NCI-H1694 (cell line): Measurements from ENCODE around the gene ZNF296.

Experiments
- DNase-seq: peaks from one replicate; lab custom pipeline; 2025; lab: John Stamatoyannopoulos, UW

Gene ZNF296

DNA sequence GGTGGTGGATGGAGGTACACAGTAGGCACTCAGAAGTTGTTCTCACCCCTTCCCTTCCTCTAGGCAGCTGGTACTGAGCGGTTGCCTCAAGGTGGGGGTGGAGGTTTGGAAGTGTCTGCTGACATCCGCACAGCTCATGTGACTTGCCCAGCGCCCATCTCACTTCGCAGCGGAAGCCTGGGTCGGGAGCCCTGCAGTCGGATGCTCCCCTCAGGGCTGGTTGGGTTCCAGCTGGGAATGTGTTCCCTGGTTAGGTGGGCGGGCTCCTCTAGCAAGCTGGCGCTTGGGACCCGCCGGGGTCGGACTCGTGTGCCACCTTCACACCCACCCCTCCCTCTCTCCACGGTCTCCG, 26.9 kb upstream of the ZNF296 start:
- peak; percentile 27 for DNase-seq

DNA sequence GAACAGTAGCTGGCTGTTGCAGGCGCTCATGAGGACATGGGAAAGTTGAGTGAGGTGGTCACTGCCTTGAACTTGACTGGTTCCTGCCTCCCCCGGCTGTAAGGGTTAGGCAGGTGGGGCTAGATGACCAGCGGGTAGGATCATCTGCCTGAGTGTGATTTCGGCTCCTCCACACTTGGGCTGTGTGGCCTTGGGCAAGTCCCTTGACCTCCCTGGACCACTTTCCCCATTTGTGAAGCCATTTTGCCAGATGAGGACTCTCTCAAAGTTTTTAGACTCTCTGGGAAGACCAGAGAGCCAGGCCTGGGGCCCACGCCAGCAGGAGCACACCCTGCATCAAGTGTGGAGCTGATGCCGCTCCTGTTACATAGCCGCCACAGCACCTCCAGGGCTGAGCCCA, 26.2 kb upstream of the ZNF296 start:
- DNase-seq, result no peak

DNA sequence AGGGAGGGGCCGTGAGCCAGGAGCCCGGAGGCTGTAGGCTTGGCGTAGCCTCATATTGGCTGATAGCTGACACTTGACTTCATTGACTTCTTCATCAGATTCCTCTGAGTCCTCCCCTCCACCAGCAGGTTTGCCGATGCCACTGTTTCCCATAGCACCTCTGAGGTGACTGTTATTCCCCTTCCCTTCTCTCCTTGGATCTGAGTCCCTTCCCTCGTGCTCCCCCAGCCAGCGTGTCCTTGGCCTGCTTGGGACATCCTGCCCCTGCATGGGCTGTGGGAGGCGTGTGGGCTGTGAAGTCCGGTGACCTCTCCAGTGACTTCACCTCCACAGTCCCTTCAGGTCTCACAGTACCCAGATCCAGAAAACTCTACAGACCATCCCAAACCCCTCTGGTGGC, 25.5 kb upstream of the ZNF296 start:
- DNase-seq, result no peak

DNA sequence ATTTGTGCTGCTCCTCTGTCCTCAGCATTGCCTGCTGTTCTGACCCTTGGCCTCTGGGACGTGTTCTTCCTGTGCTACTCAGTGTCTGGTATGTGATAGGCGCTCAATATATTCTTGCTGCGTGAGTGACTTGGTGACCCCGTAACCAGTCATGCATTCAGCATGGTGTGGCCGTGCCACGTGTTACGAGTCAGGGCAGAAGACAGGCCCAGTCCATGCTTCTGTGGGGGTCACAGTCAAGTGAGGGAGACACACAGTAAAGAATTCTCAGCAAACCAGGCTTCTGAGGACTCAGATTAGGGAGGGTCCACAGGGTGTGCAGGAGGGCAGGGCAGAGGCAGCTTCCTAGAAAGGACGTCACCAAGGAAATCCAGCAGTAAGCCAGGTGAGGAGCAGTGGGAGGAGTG, 24.6 kb upstream of the ZNF296 start:
- no peak for DNase-seq

DNA sequence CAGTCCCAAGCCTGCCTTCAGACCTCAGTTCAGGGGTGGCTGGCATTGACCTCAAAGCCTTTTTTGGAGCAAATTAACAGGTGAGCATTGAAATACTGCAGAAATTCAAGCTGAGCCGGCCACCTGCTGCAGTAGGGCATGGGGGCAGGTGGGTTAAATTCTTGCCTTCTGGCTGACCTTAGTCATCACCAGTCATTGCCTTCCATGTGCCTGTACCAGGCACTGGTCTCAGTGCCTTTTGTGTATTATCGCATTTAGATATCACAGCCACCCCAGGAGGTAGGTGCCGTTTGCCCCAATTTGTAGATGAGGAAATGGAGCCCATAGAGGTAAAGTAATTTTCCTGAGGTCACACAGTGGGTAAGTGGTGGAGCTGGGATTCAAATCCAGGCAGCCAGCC, 23.9 kb upstream of the ZNF296 start:
- no peak for DNase-seq

DNA sequence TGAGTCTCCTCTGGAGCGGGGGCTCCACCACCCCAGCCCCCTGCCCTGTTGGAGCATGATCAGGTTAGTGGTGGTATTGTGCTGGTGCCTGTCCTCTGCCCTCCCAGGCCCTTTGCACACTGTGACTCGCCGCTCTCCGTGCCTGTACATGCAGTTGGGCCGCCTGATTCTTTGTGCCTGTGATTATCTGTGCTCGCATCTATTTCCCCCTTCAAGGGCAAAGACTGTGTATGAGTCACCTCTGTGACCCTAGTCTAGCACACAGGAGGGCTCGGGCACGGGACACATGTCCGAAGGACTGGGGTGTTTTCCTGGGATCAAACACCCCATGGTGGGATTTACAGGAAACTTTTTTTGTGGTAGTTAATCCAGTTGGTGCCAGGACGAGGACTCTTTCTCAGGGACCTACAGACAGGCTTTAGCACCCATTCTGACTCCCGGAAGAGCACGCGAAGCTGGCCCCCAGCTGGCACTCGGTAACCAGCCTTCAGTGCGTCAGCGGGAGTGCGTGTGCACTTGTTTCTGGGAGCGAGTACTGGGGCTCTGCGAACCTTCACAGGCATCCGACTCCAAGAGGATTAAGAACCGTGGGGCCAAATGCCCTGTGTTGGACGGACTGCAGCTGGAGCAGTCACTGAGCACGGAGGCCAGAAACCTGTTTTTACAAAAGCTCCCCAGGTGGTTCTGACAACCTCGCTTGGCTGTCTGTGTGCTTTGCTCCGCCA, 23.4 kb upstream of the ZNF296 start:
- no peak for DNase-seq

DNA sequence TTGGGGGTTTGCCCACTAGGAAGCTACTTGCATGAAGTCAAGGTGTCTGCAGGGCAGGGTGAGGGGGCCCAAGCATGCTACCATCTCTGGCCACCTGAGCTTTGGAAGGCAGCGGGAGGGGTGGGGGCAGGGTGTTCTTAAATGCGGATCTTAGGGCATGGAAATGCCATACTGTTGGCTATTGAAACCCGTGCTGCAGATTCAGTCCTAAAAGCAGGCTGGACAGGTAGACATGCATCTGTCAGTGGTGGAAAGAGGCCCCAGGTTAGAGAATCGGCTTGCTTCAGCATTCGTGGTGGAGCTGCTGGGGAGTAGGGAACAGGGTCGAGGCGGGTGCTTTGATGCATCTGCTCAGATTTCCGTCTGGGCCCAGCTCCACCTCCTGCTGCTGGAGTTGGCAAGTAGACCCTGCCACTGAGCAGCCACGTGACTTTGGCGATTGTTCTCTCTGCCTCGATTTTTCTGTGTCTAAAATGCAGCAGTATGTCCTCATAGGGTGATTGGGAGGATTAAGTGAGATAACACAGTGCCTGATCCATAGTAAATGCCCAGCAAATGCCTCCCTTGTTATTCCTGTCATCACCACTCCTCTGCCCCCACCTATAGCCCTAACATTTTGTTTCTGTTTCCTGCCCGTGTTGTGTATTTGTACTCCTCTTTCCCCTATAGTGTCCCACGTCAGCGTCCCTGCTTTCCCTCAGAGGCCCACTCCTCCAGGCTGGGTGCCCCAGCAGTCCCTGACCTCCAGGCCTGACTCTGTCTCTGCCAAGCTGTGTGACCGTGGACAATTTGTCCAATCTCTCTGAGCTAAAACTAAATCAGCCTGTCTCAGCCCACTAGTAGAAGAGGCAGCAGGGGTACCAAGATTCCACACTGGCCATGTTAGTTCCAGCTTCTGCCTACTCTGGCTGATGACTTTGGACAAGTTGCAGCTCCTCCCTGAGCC, 22.5 kb upstream of the ZNF296 start:
- DNase-seq, result peak; percentile 39

DNA sequence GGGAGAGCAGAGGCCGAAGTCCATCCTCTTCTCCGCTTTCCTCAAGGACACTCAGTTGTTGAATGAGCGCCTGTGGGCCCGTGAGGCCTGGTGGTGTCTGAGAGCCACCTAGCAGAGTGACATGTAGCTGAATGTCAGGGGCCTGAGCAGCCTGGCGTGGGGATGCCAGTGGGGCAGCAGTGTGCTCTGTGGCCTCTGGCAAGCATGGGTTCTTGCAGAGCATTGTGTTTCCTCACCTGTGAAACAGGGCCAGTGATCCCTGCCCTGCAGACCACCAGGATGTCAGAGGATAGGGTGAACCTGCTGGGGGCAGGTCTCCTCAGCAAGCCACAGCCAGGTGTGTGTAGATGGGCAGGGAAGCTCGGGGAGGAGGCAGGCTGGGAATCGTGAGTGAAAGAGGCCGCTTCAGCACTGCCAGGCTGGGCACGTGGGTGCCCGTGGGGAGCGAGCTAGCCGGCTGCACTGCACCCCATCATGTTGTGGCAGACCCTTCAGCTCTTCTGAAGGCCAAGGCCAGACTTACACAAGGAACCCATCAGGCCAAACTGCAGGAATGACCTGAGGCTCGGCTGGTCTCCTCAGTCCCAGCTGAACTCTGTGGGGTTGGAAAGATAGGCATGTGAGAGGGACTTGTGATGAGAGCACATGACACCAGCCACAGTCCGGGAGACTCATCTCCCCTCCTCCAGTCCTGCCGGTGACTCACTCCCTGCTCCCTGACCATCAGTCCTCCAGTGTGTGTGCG, 21.7 kb upstream of the ZNF296 start:
- no peak for DNase-seq

DNA sequence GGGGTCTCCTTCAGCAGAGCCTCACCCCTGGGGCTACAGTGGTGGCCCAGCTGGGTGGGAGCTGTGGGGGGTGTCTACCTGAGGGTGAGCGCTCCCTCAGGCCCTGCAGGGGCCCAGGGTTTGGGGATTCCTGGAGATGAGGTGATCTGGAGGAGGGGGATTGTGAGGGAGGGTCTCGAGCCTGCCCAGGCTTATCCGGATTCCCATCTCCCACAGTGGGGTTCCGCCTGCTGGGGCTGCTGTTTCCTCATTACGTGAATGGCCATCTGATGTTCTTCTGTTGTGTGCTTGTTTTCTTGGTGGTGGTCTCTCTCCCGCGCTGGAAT, 21.1 kb upstream of the ZNF296 start:
- no peak for DNase-seq

DNA sequence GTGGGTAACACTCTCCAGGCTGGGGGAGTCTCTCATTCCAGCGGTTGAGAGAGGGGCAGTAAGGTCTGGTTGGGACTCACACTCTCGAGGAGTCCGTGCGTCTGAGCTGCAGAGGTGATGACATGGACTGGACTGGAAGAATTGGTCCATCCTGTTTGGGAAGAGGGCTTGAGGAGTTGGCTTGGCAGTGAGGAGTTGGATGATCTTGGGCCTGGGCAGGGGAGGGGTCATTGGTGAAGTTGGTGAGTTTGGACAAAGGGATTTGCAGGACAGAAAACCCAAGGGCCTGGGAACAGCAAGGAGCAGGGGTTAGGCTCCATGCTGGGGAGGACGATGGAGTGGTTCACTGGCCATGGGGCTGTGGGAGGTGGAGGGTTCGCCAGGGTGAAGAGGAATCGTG, 20.4 kb upstream of the ZNF296 start:
- no peak for DNase-seq

DNA sequence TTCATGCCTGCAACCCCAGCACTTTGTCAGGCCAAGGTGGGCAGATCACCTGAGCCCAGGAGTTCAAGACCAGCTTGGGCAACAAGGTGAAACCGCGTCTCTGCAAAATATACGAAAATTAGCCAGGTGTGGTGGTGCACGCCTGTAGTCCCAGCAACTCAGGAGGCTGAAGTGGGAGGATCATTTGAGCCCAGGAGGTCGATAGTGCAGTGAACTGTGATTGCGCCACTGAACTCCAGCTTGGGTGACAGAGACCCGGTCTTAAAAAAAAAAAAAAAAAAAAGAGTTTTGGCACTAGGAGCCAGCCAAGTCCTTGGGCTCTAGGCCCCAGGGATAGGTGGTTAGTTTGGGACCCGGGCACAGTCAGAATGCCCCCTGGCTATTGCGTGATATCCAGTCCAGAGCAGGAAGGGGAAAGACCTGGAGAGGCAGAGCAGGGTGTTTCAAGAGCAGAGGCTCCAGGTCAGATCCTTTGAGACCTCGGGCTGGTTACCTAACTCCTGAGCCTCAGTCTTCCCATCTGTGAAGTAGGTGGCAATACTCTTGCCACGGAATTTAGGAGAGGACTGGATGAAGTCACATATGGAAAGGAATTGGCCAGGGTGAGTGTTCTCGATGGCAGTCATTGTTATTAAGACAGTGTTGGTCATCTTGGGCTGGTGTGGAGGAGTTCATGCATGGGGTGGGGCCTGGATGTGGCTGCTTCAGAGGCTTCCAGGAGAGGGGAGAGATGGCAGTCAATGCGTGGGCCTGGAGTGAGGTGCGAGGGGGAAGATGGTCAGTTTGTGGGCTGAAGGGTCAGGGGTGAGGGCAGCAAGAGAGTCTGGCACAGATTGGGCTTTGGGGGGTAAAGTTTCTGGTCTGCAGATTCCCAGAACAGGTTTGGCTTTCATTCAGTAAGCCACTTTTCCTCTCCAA, 19.5 kb upstream of the ZNF296 start:
- no peak for DNase-seq

DNA sequence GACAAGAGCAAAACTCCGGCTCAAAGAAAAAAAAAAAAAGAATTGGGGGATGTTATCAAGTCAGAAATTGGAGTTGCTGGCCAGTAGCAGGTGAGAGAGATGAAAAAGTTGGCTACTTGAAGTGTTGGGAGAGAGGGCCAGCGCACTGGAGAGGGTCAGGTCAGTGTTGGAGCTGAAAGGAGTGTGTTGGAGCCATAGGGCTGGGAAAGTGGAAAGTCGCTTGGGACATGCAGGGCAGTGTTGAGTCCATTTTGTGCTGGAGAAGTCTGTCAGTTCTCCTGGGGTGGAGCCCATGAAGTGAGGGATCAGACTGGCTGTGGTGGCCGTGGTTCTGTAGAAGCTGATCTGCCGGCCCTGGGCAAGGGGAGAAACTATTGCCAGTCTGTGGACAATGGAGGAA, 18.4 kb upstream of the ZNF296 start:
- DNase-seq, result no peak

DNA sequence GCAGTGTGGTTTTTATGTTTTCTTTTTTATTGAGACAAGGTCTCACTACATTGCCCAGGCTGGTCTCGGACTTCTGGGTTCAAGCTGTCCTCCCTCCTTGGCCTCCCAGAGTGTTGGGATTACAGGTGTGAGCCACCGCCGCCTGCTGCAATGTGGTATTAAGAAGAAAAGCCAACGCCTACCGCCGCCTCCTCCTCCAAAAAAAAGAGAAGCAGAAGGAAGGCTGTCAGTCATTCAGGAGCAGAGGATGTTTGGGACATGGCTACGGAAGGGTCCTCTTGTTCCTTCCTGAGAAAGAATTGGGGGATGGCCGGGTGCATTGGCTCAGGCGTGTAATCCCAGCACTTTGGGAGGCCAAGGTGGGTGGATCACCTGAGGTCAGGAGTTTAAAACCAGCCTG, 17.9 kb upstream of the ZNF296 start:
- DNase-seq, result no peak

DNA sequence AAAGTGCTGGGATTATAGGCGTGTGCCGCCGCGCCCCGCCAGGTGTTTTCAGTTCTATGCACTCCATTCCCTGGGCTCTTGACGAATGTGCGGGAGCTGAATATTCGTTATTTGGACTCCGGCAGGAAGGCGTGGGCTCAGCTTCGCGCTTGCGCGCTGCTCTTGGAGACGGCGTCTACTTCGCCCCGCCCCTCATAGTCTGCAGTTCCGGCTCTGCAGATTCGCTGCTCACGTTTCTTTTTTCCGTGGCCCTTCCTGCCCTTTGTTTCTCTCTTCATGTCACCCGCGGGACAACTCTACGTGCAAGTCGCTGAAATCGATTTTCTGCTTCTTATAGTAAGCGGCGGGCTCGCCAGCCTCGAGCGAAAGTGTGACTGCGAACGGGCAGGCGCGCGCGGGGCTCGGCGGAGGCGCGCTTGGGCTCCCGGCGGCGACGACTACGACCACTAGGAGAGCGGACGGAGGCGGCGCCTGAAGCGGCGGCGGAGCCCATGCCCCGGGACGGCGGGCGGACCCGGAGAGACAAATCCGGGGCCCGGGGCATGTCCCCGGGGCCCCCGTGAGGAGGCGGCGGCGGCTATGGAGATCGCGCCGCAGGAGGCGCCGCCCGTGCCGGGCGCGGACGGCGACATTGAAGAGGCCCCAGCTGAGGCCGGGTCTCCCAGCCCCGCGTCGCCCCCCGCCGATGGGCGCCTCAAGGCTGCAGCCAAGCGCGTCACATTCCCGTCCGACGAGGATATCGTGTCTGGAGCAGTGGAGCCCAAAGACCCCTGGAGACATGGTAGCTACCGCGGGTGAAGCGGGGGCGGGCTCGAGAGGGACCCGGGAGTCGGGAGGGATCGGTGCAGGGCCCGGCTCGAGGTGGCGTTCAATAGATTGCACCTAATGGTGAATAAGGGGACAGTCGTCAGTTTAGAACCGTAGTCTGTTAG, 16.7 kb upstream of the ZNF296 start, which contains the start of gene PPP1R37:
Gene PPP1R37, plus strand, starts transcription at position 433 of the 932 bp plus-strand sequence. Its CDS starts 147 bp downstream, at position 580.
- DNase-seq, result peak; percentile 93

DNA sequence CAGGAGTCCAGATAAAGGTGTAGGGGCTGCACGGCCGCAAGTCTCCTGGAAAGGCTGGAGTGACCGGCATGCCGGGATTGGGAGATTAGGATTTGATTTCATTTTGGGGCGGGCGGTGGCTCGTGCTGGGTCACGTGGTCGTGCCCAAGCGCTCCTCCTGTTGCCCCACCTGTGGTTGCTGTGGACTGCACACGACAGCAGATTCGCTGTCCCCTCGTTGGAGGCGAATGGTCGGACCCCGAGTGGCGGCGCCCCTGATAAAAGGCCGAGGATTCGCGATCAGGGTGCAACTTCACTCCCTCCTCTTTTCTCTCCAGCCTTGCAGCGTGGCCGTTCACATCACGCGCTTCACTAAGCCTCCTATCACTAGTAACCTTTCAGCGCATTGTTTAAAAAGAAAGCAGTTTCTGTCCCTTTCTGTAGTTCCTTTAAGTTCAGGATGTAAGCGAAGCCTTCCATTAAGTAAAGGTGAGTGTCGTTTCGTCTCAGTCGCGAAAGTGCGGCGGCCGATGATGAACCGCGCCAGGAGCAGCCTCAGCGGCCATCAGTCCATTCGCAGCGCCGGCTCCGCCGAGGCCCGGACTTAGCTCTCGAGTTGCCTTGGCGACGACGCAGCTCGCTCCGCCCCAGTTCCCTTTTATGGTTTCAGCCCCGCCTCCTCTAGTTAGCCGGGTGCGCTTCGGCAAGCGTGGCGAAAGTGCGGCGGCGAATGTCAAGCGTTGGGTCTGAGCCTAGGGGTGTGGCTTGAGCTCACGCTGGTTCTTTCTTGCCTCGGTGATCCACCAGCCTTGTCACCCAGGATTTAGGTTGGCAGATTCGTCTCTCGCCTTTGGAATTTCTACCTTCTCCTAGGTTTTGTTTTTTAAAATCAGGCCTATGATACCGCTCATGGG, 15.0 kb upstream of the ZNF296 start:
- no peak for DNase-seq

DNA sequence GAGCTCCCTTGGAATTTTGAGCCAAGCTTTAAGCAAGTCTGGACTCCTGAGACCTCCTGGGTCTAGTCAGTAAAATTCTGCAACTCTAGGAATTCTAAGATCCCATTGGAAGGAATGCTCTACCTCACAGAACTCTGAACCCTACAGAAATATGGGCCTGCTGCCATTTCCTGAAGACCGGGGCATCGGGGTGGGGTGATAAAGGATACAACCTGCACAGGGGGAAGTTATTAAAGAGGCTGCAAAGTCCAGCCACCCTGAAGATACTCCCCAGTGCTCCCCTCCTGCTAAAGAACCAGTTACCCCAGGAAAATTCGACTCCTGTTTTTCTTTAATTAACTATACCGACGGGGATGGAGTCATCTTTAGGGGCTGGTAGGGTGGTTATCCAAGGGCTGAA, 14.3 kb upstream of the ZNF296 start:
- no peak for DNase-seq

DNA sequence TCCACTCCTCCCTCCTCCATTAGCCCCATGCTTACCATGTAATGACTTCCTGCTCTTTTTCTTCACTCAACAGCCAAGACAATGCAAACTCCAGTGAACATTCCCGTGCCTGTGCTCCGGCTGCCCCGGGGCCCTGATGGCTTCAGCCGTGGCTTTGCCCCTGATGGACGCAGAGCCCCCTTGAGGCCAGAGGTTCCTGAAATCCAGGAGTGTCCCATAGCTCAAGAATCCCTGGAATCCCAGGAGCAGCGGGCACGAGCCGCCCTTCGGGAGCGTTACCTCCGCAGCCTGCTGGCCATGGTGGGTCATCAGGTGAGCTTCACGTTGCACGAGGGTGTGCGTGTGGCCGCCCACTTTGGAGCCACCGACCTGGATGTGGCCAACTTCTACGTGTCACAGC, 13.8 kb upstream of the ZNF296 start:
- no peak for DNase-seq

DNA sequence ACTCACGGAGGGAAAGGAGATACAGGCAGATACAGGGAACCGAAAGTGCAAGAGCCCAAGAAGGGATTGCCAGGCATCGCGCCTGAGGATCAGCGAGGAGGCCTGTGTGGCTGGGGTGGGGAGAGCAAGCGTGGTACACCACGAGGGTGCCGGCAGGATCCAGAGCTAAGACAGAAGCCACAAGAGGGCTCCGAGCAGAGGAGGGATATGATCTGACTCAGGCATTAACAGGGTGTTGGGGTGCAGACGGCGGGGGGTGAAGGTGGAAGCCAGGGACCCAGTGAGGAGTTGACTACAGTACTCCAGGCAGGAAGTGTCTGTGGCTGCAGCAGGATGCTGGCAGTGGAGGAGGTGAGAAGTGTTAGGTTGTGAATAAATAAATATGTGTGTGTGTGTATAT, 11.3 kb upstream of the ZNF296 start:
- no peak for DNase-seq

DNA sequence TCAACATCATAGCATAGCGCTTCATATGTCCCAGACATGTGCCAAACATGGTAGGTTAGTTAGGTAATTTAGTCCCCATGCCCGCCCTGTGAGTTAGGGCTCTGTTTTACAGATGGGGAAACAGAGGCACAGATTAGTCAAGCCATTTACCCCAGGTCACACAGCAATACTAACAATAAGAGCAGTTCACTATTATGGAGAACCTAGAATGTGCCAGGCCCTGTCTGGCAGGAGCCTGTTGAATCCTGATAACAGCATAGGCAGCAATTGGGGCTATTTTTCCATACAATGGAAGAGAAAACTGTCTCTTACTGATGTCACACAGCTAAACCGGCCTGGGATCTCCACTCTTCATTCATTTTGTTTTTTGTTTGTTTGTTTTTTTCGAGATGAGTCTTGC, 10.2 kb upstream of the ZNF296 start:
- DNase-seq, result no peak

DNA sequence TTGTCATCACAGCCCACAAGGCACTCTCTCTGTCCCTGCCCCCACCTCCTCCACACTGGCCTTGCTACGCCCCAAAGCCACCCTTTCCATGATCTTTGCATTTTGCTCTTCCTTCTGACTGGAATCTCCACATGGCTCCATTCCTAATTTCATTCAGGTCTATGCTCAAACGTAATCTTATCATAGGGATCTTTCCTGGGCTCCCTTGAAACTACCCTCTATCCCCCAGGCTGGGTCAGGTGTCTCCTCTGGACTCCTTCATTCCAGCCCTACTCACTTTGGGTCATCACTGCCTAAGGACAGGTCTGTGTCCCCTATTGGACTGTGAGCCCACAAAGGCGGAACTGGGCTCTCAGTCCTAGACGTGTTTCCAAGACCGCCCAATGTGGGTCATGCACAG, 5.9 kb upstream of the ZNF296 start:
- no peak for DNase-seq
